ENCODE results near the gene NKIRAS2. TPM values are rescaled to one million over a fixed set of nuclear protein-coding genes. Genes with fewer than 3 reads are reported as not detected.

The NKIRAS2 gene
- total and polyA plus RNA-seq, 2 of the 13 experiments (the other 11 are each of a cell fraction or from before 2014, with no cell fraction given) = 27.9 to 42.0 TPM

GRCh38 chr17:42031584-42031983, 11.7 kb downstream of the NKIRAS2 start (continued):
- TF ChIP-seq PAXIP1 (CRISPR knock-in tag; conservative IDR thresholded peaks at IDR 0.05) = peak; percentile 51; the same call in 1 of the 2 replicates
- no peak for TF ChIP-seq TOE1 (CRISPR knock-in tag; IDR thresholded peaks at IDR 0.05)
- TF ChIP-seq MAZ (IDR thresholded peaks at IDR 0.05; ENCODE audit: borderline replicate concordance, low read depth, low read length) = no peak
- 0 out of 2 replicates have a peak, but pooled peaks have one; percentile 45 for TF ChIP-seq MAZ (CRISPR knock-in tag; IDR thresholded peaks at IDR 0.05; ENCODE audit: low read depth)
- TF ChIP-seq ZNF772 (CRISPR knock-in tag; IDR thresholded peaks at IDR 0.05) = 0 out of 2 replicates have a peak, but pooled peaks have one; percentile 44
- TF ChIP-seq ZNF781 (CRISPR knock-in tag; IDR thresholded peaks at IDR 0.05; ENCODE audit: borderline replicate concordance, not compliant biosample characterization) = no peak
- TF ChIP-seq, protein P1, sequence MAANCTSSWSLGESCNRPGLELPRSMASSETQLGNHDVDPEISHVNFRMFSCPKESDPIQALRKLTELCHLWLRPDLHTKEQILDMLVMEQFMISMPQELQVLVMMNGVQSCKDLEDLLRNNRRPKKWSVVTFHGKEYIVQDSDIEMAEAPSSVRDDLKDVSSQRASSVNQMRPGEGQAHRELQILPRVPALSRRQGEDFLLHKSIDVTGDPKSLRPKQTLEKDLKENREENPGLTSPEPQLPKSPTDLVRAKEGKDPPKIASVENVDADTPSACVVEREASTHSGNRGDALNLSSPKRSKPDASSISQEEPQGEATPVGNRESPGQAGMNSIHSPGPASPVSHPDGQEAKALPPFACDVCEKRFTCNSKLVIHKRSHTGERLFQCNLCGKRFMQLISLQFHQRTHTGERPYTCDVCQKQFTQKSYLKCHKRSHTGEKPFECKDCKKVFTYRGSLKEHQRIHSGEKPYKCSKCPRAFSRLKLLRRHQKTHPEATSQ (CRISPR knock-in tag; IDR thresholded peaks at IDR 0.05; ENCODE audit: borderline replicate concordance) = 0 out of 2 replicates have a peak, but pooled peaks have one; percentile 39
- 0 out of 2 replicates have a peak, but pooled peaks have one; percentile 40 for TF ChIP-seq PATZ1 (CRISPR knock-in tag; IDR thresholded peaks at IDR 0.05)
- no peak for TF ChIP-seq DMTF1 (CRISPR knock-in tag; IDR thresholded peaks at IDR 0.05)
- TF ChIP-seq ZNF782 (CRISPR knock-in tag; IDR thresholded peaks at IDR 0.05; ENCODE audit: borderline replicate concordance) = no peak
- TF ChIP-seq AFF4 (CRISPR knock-in tag; IDR thresholded peaks at IDR 0.05) = no peak
- no peak for TF ChIP-seq SMAD3 (CRISPR knock-in tag; IDR thresholded peaks at IDR 0.05)
- TF ChIP-seq NONO (IDR thresholded peaks at IDR 0.05) = no peak
- TF ChIP-seq NONO (CRISPR knock-in tag; conservative IDR thresholded peaks at IDR 0.05) = 0 out of 2 replicates have a peak, but pooled peaks have one; percentile 48
- no peak for TF ChIP-seq SMYD3 (CRISPR knock-in tag; IDR thresholded peaks at IDR 0.05)
- TF ChIP-seq TP53 (CRISPR knock-in tag; conservative IDR thresholded peaks at IDR 0.05) = no peak

Data from HepG2 (cell line).